Left lung (tissue), 10 donors: ENCODE data around the gene ACOT11. TPM values are rescaled to one million over a fixed set of nuclear protein-coding genes. Genes with fewer than 3 reads are reported as not detected.

Experiments used
- ATAC-seq: fragments of 200-7000 bp; cut with Tn5 transposase; one replicate; pipeline ENCODE4 v1.9.1; 2020; ENCODE audit warnings: moderate library complexity
- DNase-seq, 4 donors: peaks; one replicate each; pipeline ENCODE4 v3.0.0-alpha.2; 2013 to 2020
- H3K27ac ChIP-seq, 2 donors: fragments of 200-600 bp; sonication (generic) in 1 of 2; one replicate each; pipeline versions ENCODE4 v1.5.0 to v1.8.0; 2020 to 2021
- H3K27me3 ChIP-seq, 2 donors: fragments of 200-600 bp; sonication (generic) in 1 of 2; one replicate each; pipeline versions ENCODE4 v1.5.0 to v1.8.0; 2020 to 2021
- H3K36me3 ChIP-seq, 2 donors: fragments of 200-600 bp; sonication (generic) in 1 of 2; one replicate each; pipeline versions ENCODE4 v1.5.0 to v1.8.0; 2020 to 2021
- H3K4me1 ChIP-seq, 2 donors: fragments of 200-600 bp; one replicate each; pipeline ENCODE4 v1.8.0; 2021
- H3K4me3 ChIP-seq, 2 donors: fragments of 200-600 bp; sonication (generic) in 1 of 2; one replicate each; pipeline versions ENCODE4 v1.5.0 to v1.8.0; 2020 to 2021; ENCODE audit warnings: mild to moderate bottlenecking in 1 of 2
- H3K9me3 ChIP-seq, 2 donors: fragments of 200-600 bp; sonication (generic) in 1 of 2; one replicate each; pipeline versions ENCODE4 v1.5.0 to v1.8.0; 2020 to 2021
- CTCF ChIP-seq, 2 donors: fragments of 200-600 bp; sonication (generic) in 1 of 2; IDR thresholded peaks; one replicate each; pipeline versions ENCODE4 v1.5.0 to v1.8.0; 2021; ENCODE audit warnings: antibody characterized with exemption in 2 of 2
- intact Hi-C, 2 donors: fragments of 100-400 bp; cut with DNase I; formaldehyde crosslinking; loops; one replicate each; pipeline versions ENCODE4 v1.11.2 to v1.14.2; 2022
- polyA plus RNA-seq, 6 donors: library from polyadenylated mRNA; unstranded; fragments of 120-200 nt; gene quantifications; one replicate each; pipeline ENCODE4 v1.2.1, GENCODE V29; 2013; ENCODE audit not compliant: insufficient read length in 6 of 6
- total RNA-seq, 2 donors: library from RNA; stranded (reverse); fragmentation: NEBNext Ultra II Directional; extraction: Animal tissue kit (Norgen Biotek cat#: 25700); gene quantifications; one replicate each; pipeline ENCODE4 v1.2.1, GENCODE V29; 2021
- donor health status: DM: no; HTN: yes; CAD: no.
- donor health status: DM: no; HTN: no; CAD: no.

Gene ACOT11
- total and polyA plus RNA-seq, 8 donors: 8.5 to 15.9 (median 12.6) TPM

GRCh38 chr1:54591127-54591756 is 43.2 kb downstream of the ACOT11 start:
- ATAC-seq: no peak
- Histone ChIP-seq H3K4me3 (no peak overlapping the region), H3K36me3 (peaks cover 0 to 14% of the 10 kb centered on the region in 2 donors), H3K27me3 (no peaks in the 10 kb centered on the region), H3K27ac (no peak overlapping the region), H3K9me3 (no peaks in the 10 kb centered on the region), H3K4me1 (no peaks in the 10 kb centered on the region)
- intact Hi-C loops: no loop called here
- TF ChIP-seq CTCF (IDR thresholded peaks at IDR 0.05): no peak
- no peak for DNase-seq

GRCh38 chr1:54593571-54594160 is 45.6 kb downstream of the ACOT11 start:
- Histone ChIP-seq H3K27me3 (no peaks in the 10 kb centered on the region), H3K4me3 (no peak overlapping the region), H3K4me1 (no peaks in the 10 kb centered on the region), H3K9me3 (no peaks in the 10 kb centered on the region), H3K36me3 (peaks cover 0 to 33% of the 10 kb centered on the region in 2 donors), H3K27ac (no peak overlapping the region)
- no peak for TF ChIP-seq CTCF (IDR thresholded peaks at IDR 0.05)
- ATAC-seq (no peak), DNase-seq (peak in 1 of 4 donors; percentile 59)
- intact Hi-C loops: no loop called here

GRCh38 chr1:54594463-54594862 is 46.4 kb downstream of the ACOT11 start:
- Histone ChIP-seq H3K36me3 (peaks cover 0 to 33% of the 10 kb centered on the region in 2 donors), H3K4me1 (no peaks in the 10 kb centered on the region), H3K4me3 (no peak overlapping the region), H3K9me3 (no peaks in the 10 kb centered on the region), H3K27ac (no peak overlapping the region), H3K27me3 (no peaks in the 10 kb centered on the region)
- peak in 1 of 4 donors; percentile 68 for DNase-seq
- TF ChIP-seq CTCF (IDR thresholded peaks at IDR 0.05): no peak
- ATAC-seq: no peak
- intact Hi-C loops: no loop called here

- peaks cover 0 to 33% of the 10 kb centered on the region in 2 donors for H3K36me3 ChIP-seq
- intact Hi-C loops: no loop called here
- no peak overlapping the region for H3K27ac ChIP-seq
- H3K27me3 ChIP-seq: no peaks in the 10 kb centered on the region
- no peak for TF ChIP-seq CTCF (IDR thresholded peaks at IDR 0.05)
- no peaks in the 10 kb centered on the region for H3K4me1 ChIP-seq
- no peak for ATAC-seq
- no peak overlapping the region for H3K4me3 ChIP-seq
- H3K9me3 ChIP-seq: no peaks in the 10 kb centered on the region
- no peak for DNase-seq
These were observed 48.0 kb downstream of the ACOT11 start for GRCh38 chr1:54595956-54596498.

GRCh38 chr1:54596756-54597155 is 48.7 kb downstream of the ACOT11 start:
- H3K27me3 ChIP-seq: no peaks in the 10 kb centered on the region
- no peaks in the 10 kb centered on the region for H3K4me1 ChIP-seq
- no peak for DNase-seq
- no peak overlapping the region for H3K4me3 ChIP-seq
- H3K27ac ChIP-seq: no peak overlapping the region
- H3K9me3 ChIP-seq: no peaks in the 10 kb centered on the region
- H3K36me3 ChIP-seq: peaks cover 0 to 33% of the 10 kb centered on the region in 2 donors
- ATAC-seq: no peak
- TF ChIP-seq CTCF (IDR thresholded peaks at IDR 0.05): no peak
- intact Hi-C loops: no loop called here
